Measurements from ENCODE around the gene SYNDIG1.

The SYNDIG1 gene

GRCh38 chr20:24694157-24694726 lies 224.8 kb downstream of the SYNDIG1 start:
- DNase-seq (ENCODE audit: low read depth): no peak

GRCh38 chr20:24694727-24695528 lies 225.5 kb downstream of the SYNDIG1 start:
- peak; percentile 11 for DNase-seq (ENCODE audit: low read depth)

- DNase-seq (ENCODE audit: low read depth): no peak
Observed at GRCh38 chr20:24695529-24696225, 226.2 kb downstream of the SYNDIG1 start.

- DNase-seq (ENCODE audit: low read depth): no peak
Observed at GRCh38 chr20:24696396-24696795, 227.0 kb downstream of the SYNDIG1 start.

- DNase-seq (ENCODE audit: low read depth): no peak
Observed at GRCh38 chr20:24697411-24697810, 228.0 kb downstream of the SYNDIG1 start.

GRCh38 chr20:24698189-24698588 lies 228.8 kb downstream of the SYNDIG1 start:
- no peak for DNase-seq (ENCODE audit: low read depth)

GRCh38 chr20:24698706-24699206 lies 229.3 kb downstream of the SYNDIG1 start:
- no peak for DNase-seq (ENCODE audit: low read depth)

- no peak for DNase-seq (ENCODE audit: low read depth)
Observed at GRCh38 chr20:24699321-24700165, 230.1 kb downstream of the SYNDIG1 start.

- no peak for DNase-seq (ENCODE audit: low read depth)
Observed at GRCh38 chr20:24700166-24700860, 230.9 kb downstream of the SYNDIG1 start.

- no peak for DNase-seq (ENCODE audit: low read depth)
Observed at GRCh38 chr20:24701027-24701426, 231.6 kb downstream of the SYNDIG1 start.

- DNase-seq (ENCODE audit: low read depth): no peak
Observed at GRCh38 chr20:24701668-24702067, 232.2 kb downstream of the SYNDIG1 start.

- no peak for DNase-seq (ENCODE audit: low read depth)
Observed at GRCh38 chr20:24702501-24703283, 233.3 kb downstream of the SYNDIG1 start.

- no peak for DNase-seq (ENCODE audit: low read depth)
Observed at GRCh38 chr20:24703284-24703610, 233.8 kb downstream of the SYNDIG1 start.

GRCh38 chr20:24704899-24705298 lies 235.5 kb downstream of the SYNDIG1 start:
- no peak for DNase-seq (ENCODE audit: low read depth)

- peak; percentile 5 for DNase-seq (ENCODE audit: low read depth)
Observed at GRCh38 chr20:24705486-24705885, 236.1 kb downstream of the SYNDIG1 start.

GRCh38 chr20:24708411-24709295 lies 239.2 kb downstream of the SYNDIG1 start:
- DNase-seq (ENCODE audit: low read depth): no peak
